Upper lobe of left lung (tissue), 6 donors: ENCODE measurements around the gene IGSF3. TPM values are rescaled to one million over a fixed set of nuclear protein-coding genes. Genes with fewer than 3 reads are reported as not detected.
"Not testable (repeated sequence)": the region's sequence is repeated elsewhere in the genome, so short reads cannot be mapped to it uniquely, and the experiment has no call there.

ENCODE experiments used
- ATAC-seq, 2 donors: fragments of 200-7000 bp; cut with Tn5 transposase; one replicate each; pipeline ENCODE4 v1.9.1; 2022; ENCODE audit warnings: mild to moderate bottlenecking in 2 of 2, moderate library complexity in 2 of 2; ENCODE audit not compliant: low FRiP score in 2 of 2
- DNase-seq, 2 donors: peaks; one replicate each; pipeline ENCODE4 v3.0.0-alpha.2; 2019 to 2020
- H3K27ac ChIP-seq, 4 donors: fragments of 200-600 bp; sonication (generic); one replicate each; pipeline ENCODE4 v1.5.1; 2016 to 2019
- H3K27me3 ChIP-seq, 4 donors: fragments of 200-600 bp; sonication (generic); one replicate each; pipeline ENCODE4 v1.5.1; 2017 to 2019
- H3K36me3 ChIP-seq, 4 donors: fragments of 200-600 bp; sonication (generic); one replicate each; pipeline ENCODE4 v1.5.1; 2016 to 2019
- H3K4me1 ChIP-seq, 4 donors: fragments of 200-600 bp; sonication (generic); one replicate each; pipeline ENCODE4 v1.5.1; 2018 to 2019
- H3K4me3 ChIP-seq, 4 donors: fragments of 200-600 bp; sonication (generic); one replicate each; pipeline ENCODE4 v1.5.1; 2017 to 2019; ENCODE audit warnings: mild to moderate bottlenecking in 2 of 4, moderate library complexity in 1 of 4
- H3K9me3 ChIP-seq, 4 donors: fragments of 200-600 bp; sonication (generic); one replicate each; pipeline ENCODE4 v1.5.1; 2018 to 2019
- CTCF ChIP-seq, 6 experiments: fragments of 450-650 bp in 4 of 6; fragments of 200-600 bp in 2 of 6; sonication (generic) in 2 of 6; IDR thresholded peaks; one replicate each; pipeline ENCODE4 v1.5.1; 2016 to 2019; ENCODE audit warnings: antibody characterized with exemption in 6 of 6
- EP300 ChIP-seq, 4 donors: sonication (generic); formaldehyde crosslinking; IDR thresholded peaks; one replicate each; pipeline ENCODE4 v1.5.1; 2017; ENCODE audit warnings: antibody characterized with exemption in 4 of 4, control low read depth in 2 of 4
- POLR2A ChIP-seq, 4 donors: fragments of 450-650 bp; IDR thresholded peaks; one replicate each; pipeline ENCODE4 v1.5.1; 2016 to 2017; ENCODE audit warnings: antibody characterized with exemption in 4 of 4, mild to moderate bottlenecking in 2 of 4
- POLR2AphosphoS5 ChIP-seq, 2 donors: sonication (generic); formaldehyde crosslinking; IDR thresholded peaks; one replicate each; pipeline ENCODE4 v1.5.1; 2017; ENCODE audit warnings: antibody characterized with exemption in 2 of 2
- WGBS, 2 donors: methylation state at CpG; one replicate each; pipeline ENCODE4 v1.1.5; 2017 to 2018; 5-methylcytosine and 5-hydroxymethylcytosine counted together
- total RNA-seq, 6 donors: library from RNA; depleted of rRNA in 4 of 6; stranded (reverse); fragments of >200 nt in 4 of 6; gene quantifications; one replicate each; pipeline versions ENCODE4 v1.1.0 to v1.2.1, GENCODE V29; 2016 to 2021
- donor health status: DM: no; HTN: no; CAD: no; lungs with moderate emphysema.
- donor health status: DM: no; HTN: yes; CAD: no; lungs with severe emphysema.

Gene IGSF3
- total RNA-seq, 6 donors from 2014 or later: 15.1 to 28.3 (median 23.7) TPM

DNA sequence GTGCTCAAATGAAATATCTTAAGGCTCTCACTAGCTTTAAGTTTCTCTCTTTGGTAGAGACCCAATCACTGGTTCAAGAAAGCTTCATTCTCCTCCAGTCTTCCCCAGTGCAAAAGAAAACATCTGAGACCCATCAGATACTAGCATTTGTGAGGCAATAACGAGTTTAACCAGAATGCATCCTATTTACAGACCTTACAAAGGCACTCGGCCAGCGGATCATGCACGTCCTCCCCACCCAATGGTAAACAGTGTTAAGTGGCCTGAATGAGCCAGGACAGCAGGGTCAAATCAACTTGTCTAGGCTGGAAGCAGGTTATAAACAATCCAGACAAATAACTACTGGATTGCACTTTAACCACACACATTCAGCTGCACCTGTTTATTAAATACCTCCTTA, 48.4 kb downstream of the IGSF3 start:
- H3K9me3 ChIP-seq, H3K4me1 ChIP-seq, H3K36me3 ChIP-seq, H3K27ac ChIP-seq, H3K27me3 ChIP-seq, H3K4me3 ChIP-seq, ATAC-seq: not testable (repeated sequence)
- 29 to 37% methylated on average over 4 of the region's 4 CpGs for WGBS, 2 donors
- peak in 1 of 2 donors; percentile 36 for DNase-seq

DNA sequence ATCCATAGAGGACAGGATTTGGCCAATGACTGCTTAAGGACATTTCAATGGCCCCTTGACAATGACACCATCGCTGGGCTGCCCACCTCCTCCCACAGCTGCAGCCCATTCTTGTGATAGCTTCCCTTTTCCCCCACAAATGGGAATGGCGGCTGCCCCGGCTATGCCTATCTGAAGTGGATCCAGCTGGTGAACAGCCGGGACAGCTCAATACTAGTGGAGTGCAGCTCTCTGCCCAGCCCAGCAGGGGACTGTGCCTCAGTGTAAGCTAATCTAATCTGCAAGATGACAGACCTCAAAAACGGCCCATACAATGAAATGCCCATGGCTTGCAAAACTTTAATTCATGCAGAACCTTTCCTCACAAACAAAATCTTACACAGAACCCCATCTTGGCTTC, 49.7 kb downstream of the IGSF3 start:
- H3K27ac ChIP-seq, H3K27me3 ChIP-seq, H3K4me1 ChIP-seq, H3K9me3 ChIP-seq, H3K4me3 ChIP-seq, DNase-seq, H3K36me3 ChIP-seq, ATAC-seq: not testable (repeated sequence)
- 47 to 58% methylated on average over 2 to 5 of the region's 5 CpGs for WGBS, 2 donors
- peak in 1 of 6 experiments; percentile 5 for TF ChIP-seq CTCF (IDR thresholded peaks at IDR 0.05)

GRCh38 chr1:116613825-116614224, 53.7 kb downstream of the IGSF3 start:
- ATAC-seq, H3K4me1 ChIP-seq, H3K4me3 ChIP-seq, H3K27me3 ChIP-seq, H3K27ac ChIP-seq, H3K9me3 ChIP-seq, H3K36me3 ChIP-seq: not testable (repeated sequence)
- peak in 1 of 2 donors; percentile 50 for DNase-seq
- WGBS, 2 donors: 96 to 97% methylated on average over 6 to 13 of the region's 13 CpGs

DNA sequence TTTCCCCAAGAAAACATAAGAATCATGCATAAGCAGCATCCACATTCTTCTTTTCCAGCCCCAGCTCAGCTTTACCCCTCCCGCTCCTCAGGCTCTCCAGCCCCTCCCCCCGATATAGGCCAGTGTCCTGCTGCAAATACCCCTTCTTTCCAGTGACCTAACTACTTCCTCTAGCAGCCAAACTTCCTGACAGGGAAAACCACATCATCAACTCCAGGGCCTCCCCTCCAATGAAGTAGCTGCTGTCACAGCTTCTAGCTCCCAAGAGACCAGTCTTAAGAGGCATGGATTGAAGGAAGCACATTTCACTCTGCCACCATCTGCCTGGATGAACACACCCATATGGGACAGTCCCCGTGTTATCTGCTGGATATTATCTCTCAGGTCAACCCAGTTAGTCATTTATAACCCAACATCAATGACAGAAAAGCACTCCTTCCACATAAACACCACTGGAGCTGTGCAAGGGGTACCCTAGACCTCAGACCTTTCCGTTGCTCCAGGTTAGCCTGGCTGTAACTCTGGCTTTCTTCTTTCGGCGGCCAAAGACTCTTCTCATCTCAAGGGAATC, 57.6 kb downstream of the IGSF3 start:
- not testable (repeated sequence) for H3K9me3 ChIP-seq
- WGBS, 2 donors: 80 to 81% methylated on average over 6 of the region's 6 CpGs

DNA sequence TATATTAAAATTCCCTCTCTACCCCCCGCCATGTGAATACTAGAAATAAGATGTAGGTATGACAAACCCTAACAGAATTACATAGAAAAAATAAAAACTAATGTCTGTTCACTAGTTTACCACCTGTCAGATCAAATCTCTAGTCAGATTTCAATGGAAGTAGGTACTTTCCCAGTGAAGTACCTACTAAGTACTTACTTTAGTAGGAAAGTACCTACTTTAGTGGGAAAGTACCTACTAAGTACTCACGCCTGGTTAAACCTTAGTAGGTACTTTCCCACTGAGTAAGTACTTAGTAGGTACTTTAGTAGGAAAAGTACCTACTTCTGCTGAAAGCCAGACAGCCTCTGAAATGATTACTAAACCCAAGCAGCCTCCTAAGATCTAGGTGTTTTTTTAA, 58.7 kb downstream of the IGSF3 start:
- not testable (repeated sequence) for H3K27ac ChIP-seq, H3K9me3 ChIP-seq, H3K27me3 ChIP-seq, ATAC-seq, DNase-seq, H3K4me1 ChIP-seq, H3K36me3 ChIP-seq, H3K4me3 ChIP-seq
- WGBS, 2 donors: 67 to 75% methylated on average over 2 of the region's 2 CpGs
- TF ChIP-seq EP300 (IDR thresholded peaks at IDR 0.05): peak in 1 of 4 donors; percentile 50

More for the DNA sequence above, 57.6 kb downstream of the IGSF3 start:
- not testable (repeated sequence) for H3K36me3 ChIP-seq, H3K27ac ChIP-seq, ATAC-seq, H3K4me1 ChIP-seq, H3K27me3 ChIP-seq, DNase-seq, H3K4me3 ChIP-seq

DNA sequence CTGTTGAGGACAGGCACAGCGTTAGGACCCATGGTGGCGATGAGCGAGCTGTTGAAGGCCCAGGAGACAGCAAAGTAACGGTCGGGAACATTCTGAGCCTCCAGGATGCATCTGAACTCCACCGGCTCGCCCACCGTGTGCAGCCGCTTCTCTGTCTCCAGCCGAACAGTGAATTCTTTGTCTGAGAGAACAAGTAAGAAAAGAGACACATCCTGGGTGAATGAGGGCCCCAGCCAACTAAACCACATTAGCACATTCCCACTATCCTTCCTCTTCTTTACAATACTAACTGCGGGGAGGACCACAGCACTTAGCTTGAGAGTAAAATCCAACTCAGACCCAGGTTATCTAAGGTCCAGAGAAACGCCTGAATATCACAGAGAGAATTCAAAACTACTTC, 59.4 kb downstream of the IGSF3 start:
- not testable (repeated sequence) for ATAC-seq, H3K4me3 ChIP-seq, H3K36me3 ChIP-seq, H3K27me3 ChIP-seq, H3K9me3 ChIP-seq, H3K4me1 ChIP-seq, H3K27ac ChIP-seq, DNase-seq
- 75 to 91% methylated on average over 5 to 10 of the region's 12 CpGs for WGBS, 2 donors

GRCh38 chr1:116607463-116607862, 60.1 kb downstream of the IGSF3 start:
- not testable (repeated sequence) for H3K27ac ChIP-seq, H3K36me3 ChIP-seq, H3K27me3 ChIP-seq, DNase-seq, H3K9me3 ChIP-seq, H3K4me3 ChIP-seq, H3K4me1 ChIP-seq
- WGBS, 2 donors: 69 to 92% methylated on average over 1 of the region's 1 CpG
- ATAC-seq: peak in 1 of 2 donors; percentile 49

DNA sequence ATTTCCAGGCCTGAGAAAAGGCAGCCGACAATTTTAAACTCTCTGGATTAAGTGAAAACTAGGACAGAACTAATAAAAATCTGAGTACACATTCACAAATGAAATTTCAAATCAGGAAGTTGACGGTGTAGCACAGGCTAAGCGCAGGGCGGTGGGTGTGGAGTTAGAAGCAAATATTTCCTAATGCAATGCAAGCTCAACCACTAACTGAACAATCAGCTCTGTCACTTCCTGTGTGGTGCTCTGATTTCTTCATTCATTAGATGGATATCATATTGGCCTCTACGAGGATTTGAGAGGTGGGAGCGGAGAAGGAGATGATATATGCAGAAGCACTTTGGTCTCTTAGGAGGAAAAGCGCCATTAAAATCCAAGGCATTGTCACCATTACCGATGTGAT, 61.5 kb downstream of the IGSF3 start:
- not testable (repeated sequence) for H3K36me3 ChIP-seq, H3K27me3 ChIP-seq, H3K4me1 ChIP-seq, H3K4me3 ChIP-seq, H3K9me3 ChIP-seq
- WGBS, 2 donors: 53 to 57% methylated on average over 8 of the region's 8 CpGs
- DNase-seq (peak in 1 of 2 donors; percentile 62), ATAC-seq (peak; percentile 84 to 85)
- peak overlapping the region in 2 of 4 donors; percentile 58 to 68 for H3K27ac ChIP-seq

GRCh38 chr1:116605315-116605714, 62.2 kb downstream of the IGSF3 start:
- Histone ChIP-seq H3K4me1 (no peaks in the 10 kb centered on the region), H3K4me3 (no peak overlapping the region), H3K27me3 (no peaks in the 10 kb centered on the region), H3K27ac (peak overlapping the region in 1 of 4 donors; percentile 68), H3K36me3 (no peaks in the 10 kb centered on the region), H3K9me3 (no peaks in the 10 kb centered on the region)
- 84 to 91% methylated on average over 1 of the region's 1 CpG for WGBS, 2 donors
- ATAC-seq: no peak
- no peak for TF ChIP-seq EP300 (IDR thresholded peaks at IDR 0.05)
- no peak for TF ChIP-seq CTCF (IDR thresholded peaks at IDR 0.05)
- no peak for TF ChIP-seq POLR2A (IDR thresholded peaks at IDR 0.05)
- TF ChIP-seq POLR2AphosphoS5 (IDR thresholded peaks at IDR 0.05): no peak
- DNase-seq: no peak

DNA sequence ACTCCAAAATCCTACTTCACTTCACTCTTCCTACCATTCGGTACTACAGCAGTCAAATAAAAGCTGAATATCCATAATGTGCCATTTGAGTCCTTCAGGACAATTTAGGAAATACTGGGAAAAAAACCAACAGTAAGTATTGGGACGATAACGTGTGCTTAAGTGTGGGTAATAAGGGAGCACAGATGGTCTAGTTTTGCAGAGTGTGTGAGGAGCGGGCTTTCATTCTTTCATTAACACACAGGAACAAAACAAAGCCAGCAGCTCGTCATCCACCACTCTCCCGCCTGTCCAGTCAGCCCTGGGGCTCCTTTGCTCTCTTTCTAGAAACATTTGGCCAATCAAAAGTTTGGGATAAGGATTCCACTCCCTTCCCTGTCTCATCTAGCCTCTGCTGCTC, 63.1 kb downstream of the IGSF3 start:
- H3K9me3 ChIP-seq, ATAC-seq, H3K36me3 ChIP-seq, H3K4me3 ChIP-seq, H3K4me1 ChIP-seq, H3K27me3 ChIP-seq, DNase-seq, H3K27ac ChIP-seq: not testable (repeated sequence)
- WGBS, 2 donors: 80 to 83% methylated on average over 6 of the region's 6 CpGs

DNA sequence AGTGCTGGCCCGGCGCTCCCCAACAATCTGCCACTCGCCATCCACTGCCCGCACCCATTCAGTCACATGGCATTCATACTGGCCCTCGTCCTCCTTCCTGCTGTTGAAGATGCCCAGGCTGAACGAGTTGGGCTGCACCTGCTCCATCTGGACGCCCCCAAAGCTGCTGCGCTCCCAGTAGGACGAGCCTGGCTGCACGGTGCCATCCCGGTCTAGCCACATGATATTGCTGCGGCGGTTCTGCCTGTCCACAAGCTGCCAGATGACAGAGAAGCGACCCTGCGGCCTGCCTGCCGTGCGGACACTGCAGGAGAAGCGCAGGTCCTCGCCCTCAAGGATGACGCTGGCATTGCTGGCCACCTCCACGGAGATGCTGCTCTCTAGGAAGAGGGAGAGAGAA, 63.9 kb downstream of the IGSF3 start:
- H3K27me3 ChIP-seq, ATAC-seq, H3K4me1 ChIP-seq, H3K4me3 ChIP-seq, H3K27ac ChIP-seq, H3K36me3 ChIP-seq, H3K9me3 ChIP-seq: not testable (repeated sequence)
- 83 to 93% methylated on average over 8 to 9 of the region's 21 CpGs for WGBS, 2 donors
- DNase-seq: peak in 1 of 2 donors; percentile 60
